MM.1S (cell line): Measurements from ENCODE around the gene COMT.

Source experiments
- CTCF ChIP-seq: fragments of 300-600 bp; sonication (generic); IDR thresholded peaks from 2 replicates; pipeline ENCODE4 v1.5.1; 2016; ENCODE audit warnings: antibody characterized with exemption, low read length, mixed read lengths
- EZH2 ChIP-seq: fragments of 300-600 bp; sonication (generic); optimal IDR thresholded peaks from 2 replicates; pipeline ENCODE3; 2017; ENCODE audit warnings: low read depth, mild to moderate bottlenecking, antibody characterized with exemption, low read length, mixed read lengths
- EZH2phosphoT487 ChIP-seq: fragments of 300-600 bp; sonication (generic); IDR thresholded peaks from 2 replicates; pipeline ENCODE4 v1.6.1; 2018; ENCODE audit warnings: antibody characterized with exemption, low read length

GRCh38 chr22:19910180-19910744 lies 31.3 kb upstream of the COMT start:
- TF ChIP-seq CTCF (no peak), EZH2phosphoT487 (no peak), EZH2 (no peak)
